GM18861 (cell line): ENCODE results near the gene RPS6KA4.

Experiments
- ATAC-seq: cut with Tn5 transposase; IDR thresholded peaks from one replicate; pipeline ENCODE4 v1.9.1; 2021; ENCODE audit not compliant: unreplicated experiment

Gene RPS6KA4

GRCh38 chr11:64324692-64325469, 34.1 kb upstream of the RPS6KA4 start:
- ATAC-seq, result no peak

GRCh38 chr11:64327375-64327774, 31.6 kb upstream of the RPS6KA4 start:
- no peak for ATAC-seq

GRCh38 chr11:64327993-64328392, 31.0 kb upstream of the RPS6KA4 start:
- ATAC-seq, result no peak

- ATAC-seq, result no peak
These were observed 28.1 kb upstream of the RPS6KA4 start for GRCh38 chr11:64330888-64331287.

GRCh38 chr11:64331569-64332371, 27.2 kb upstream of the RPS6KA4 start:
- ATAC-seq, result no peak

- ATAC-seq, result no peak
These were observed 25.4 kb upstream of the RPS6KA4 start for GRCh38 chr11:64333556-64333955.

- ATAC-seq, result peak; percentile 84
These were observed 23.9 kb upstream of the RPS6KA4 start for GRCh38 chr11:64334764-64335735.

GRCh38 chr11:64337538-64338249, 21.3 kb upstream of the RPS6KA4 start:
- ATAC-seq, result no peak

GRCh38 chr11:64338716-64339115, 20.2 kb upstream of the RPS6KA4 start:
- no peak for ATAC-seq

GRCh38 chr11:64339286-64339685, 19.7 kb upstream of the RPS6KA4 start:
- ATAC-seq, result no peak

GRCh38 chr11:64339754-64340408, 19.1 kb upstream of the RPS6KA4 start, which contains the start of gene CCDC88B:
Gene CCDC88B (plus strand): TSS chr11:64340204. CDS start chr11:64340267, 63 bp downstream.
- peak; percentile 32 for ATAC-seq

GRCh38 chr11:64340671-64341335, 18.2 kb upstream of the RPS6KA4 start:
- ATAC-seq, result no peak

GRCh38 chr11:64341429-64341828, 17.5 kb upstream of the RPS6KA4 start:
- ATAC-seq, result no peak

GRCh38 chr11:64341851-64342791, 16.8 kb upstream of the RPS6KA4 start:
- peak; percentile 40 for ATAC-seq

- ATAC-seq, result no peak
These were observed 15.9 kb upstream of the RPS6KA4 start for GRCh38 chr11:64342869-64343745.

- no peak for ATAC-seq
These were observed 15.0 kb upstream of the RPS6KA4 start for GRCh38 chr11:64343767-64344559.
